Left lung (tissue), 10 donors: ENCODE measurements around the gene MUTYH. TPM values are rescaled to one million over a fixed set of nuclear protein-coding genes. Genes with fewer than 3 reads are reported as not detected.

ENCODE experiments used
- ATAC-seq: fragments of 200-7000 bp; cut with Tn5 transposase; one replicate; pipeline ENCODE4 v1.9.1; 2020; ENCODE audit warnings: moderate library complexity
- DNase-seq, 4 donors: peaks; one replicate each; pipeline ENCODE4 v3.0.0-alpha.2; 2013 to 2020
- H3K27ac ChIP-seq, 2 donors: fragments of 200-600 bp; sonication (generic) in 1 of 2; one replicate each; pipeline versions ENCODE4 v1.5.0 to v1.8.0; 2020 to 2021
- H3K27me3 ChIP-seq, 2 donors: fragments of 200-600 bp; sonication (generic) in 1 of 2; one replicate each; pipeline versions ENCODE4 v1.5.0 to v1.8.0; 2020 to 2021
- H3K36me3 ChIP-seq, 2 donors: fragments of 200-600 bp; sonication (generic) in 1 of 2; one replicate each; pipeline versions ENCODE4 v1.5.0 to v1.8.0; 2020 to 2021
- H3K4me1 ChIP-seq, 2 donors: fragments of 200-600 bp; one replicate each; pipeline ENCODE4 v1.8.0; 2021
- H3K4me3 ChIP-seq, 2 donors: fragments of 200-600 bp; sonication (generic) in 1 of 2; one replicate each; pipeline versions ENCODE4 v1.5.0 to v1.8.0; 2020 to 2021; ENCODE audit warnings: mild to moderate bottlenecking in 1 of 2
- H3K9me3 ChIP-seq, 2 donors: fragments of 200-600 bp; sonication (generic) in 1 of 2; one replicate each; pipeline versions ENCODE4 v1.5.0 to v1.8.0; 2020 to 2021
- CTCF ChIP-seq, 2 donors: fragments of 200-600 bp; sonication (generic) in 1 of 2; IDR thresholded peaks; one replicate each; pipeline versions ENCODE4 v1.5.0 to v1.8.0; 2021; ENCODE audit warnings: antibody characterized with exemption in 2 of 2
- intact Hi-C, 2 donors: fragments of 100-400 bp; cut with DNase I; formaldehyde crosslinking; loops; one replicate each; pipeline versions ENCODE4 v1.11.2 to v1.14.2; 2022
- polyA plus RNA-seq, 6 donors: library from polyadenylated mRNA; unstranded; fragments of 120-200 nt; gene quantifications; one replicate each; pipeline ENCODE4 v1.2.1, GENCODE V29; 2013; ENCODE audit not compliant: insufficient read length in 6 of 6
- total RNA-seq, 2 donors: library from RNA; stranded (reverse); fragmentation: NEBNext Ultra II Directional; extraction: Animal tissue kit (Norgen Biotek cat#: 25700); gene quantifications; one replicate each; pipeline ENCODE4 v1.2.1, GENCODE V29; 2021
- donor health status: DM: no; HTN: yes; CAD: no.
- donor health status: DM: no; HTN: no; CAD: no.

The MUTYH gene
- total and polyA plus RNA-seq, 8 donors, result 15.4 to 33.6 (median 27.7) TPM

- no peak for DNase-seq
Measured at GRCh38 chr1:45381243-45381642, 41.0 kb upstream of the MUTYH start.

DNA sequence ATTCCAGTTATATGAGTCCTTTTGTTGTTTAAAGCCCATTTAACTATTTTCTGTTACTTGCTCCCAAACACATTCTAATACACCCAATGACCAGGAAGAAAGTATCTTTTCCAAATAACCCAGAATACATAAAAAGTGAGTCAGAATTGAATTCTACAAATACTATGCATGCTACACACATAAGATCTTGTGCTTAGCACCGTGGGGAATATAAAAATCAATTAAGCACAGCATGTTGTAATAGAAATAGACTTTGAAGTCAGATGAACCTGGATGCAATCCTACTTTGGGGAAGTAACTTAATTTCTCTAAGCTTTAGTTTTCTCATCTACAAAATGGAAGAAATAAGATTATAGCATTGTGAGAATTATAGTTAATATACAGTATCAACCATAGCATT lies 40.5 kb upstream of the MUTYH start:
- Histone ChIP-seq H3K27ac (no peak overlapping the region), H3K36me3 (no peaks in the 10 kb centered on the region), H3K9me3 (no peaks in the 10 kb centered on the region), H3K4me1 (no peaks in the 10 kb centered on the region), H3K4me3 (no peak overlapping the region), H3K27me3 (no peaks in the 10 kb centered on the region)
- no peak for DNase-seq
- intact Hi-C loops, result no loop called here
- no peak for ATAC-seq
- no peak for TF ChIP-seq CTCF (IDR thresholded peaks at IDR 0.05)

More at GRCh38 chr1:45381243-45381642, 41.0 kb upstream of the MUTYH start:
- Histone ChIP-seq H3K36me3 (no peaks in the 10 kb centered on the region), H3K9me3 (no peaks in the 10 kb centered on the region), H3K27me3 (no peaks in the 10 kb centered on the region), H3K27ac (no peak overlapping the region), H3K4me1 (no peaks in the 10 kb centered on the region), H3K4me3 (no peak overlapping the region)
- no peak for TF ChIP-seq CTCF (IDR thresholded peaks at IDR 0.05)
- intact Hi-C loops, result no loop called here
- ATAC-seq, result no peak

DNA sequence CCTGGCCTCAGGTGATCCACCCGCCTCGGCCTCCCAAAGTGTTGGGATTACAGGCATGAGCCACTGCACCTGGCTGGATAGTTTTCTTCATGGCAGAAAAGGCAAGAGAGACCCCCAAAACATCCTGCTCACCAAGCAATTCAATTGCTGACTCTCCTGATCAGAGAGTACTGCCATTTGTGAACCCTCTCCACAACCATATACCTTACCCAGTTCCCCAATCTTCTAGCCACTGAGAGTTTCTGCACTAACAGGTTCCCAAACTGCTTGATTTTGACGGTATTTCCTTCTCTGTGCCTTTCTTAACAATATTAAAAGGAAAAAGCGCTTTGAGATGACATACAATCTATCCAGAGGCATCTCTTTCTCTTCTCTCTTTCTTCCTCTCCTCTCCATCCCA lies 39.9 kb upstream of the MUTYH start:
- Histone ChIP-seq H3K36me3 (no peaks in the 10 kb centered on the region), H3K9me3 (no peaks in the 10 kb centered on the region), H3K27me3 (no peaks in the 10 kb centered on the region), H3K4me1 (no peaks in the 10 kb centered on the region), H3K4me3 (no peak overlapping the region), H3K27ac (no peak overlapping the region)
- intact Hi-C loops, result no loop called here
- DNase-seq (no peak), ATAC-seq (no peak)
- no peak for TF ChIP-seq CTCF (IDR thresholded peaks at IDR 0.05)

DNA sequence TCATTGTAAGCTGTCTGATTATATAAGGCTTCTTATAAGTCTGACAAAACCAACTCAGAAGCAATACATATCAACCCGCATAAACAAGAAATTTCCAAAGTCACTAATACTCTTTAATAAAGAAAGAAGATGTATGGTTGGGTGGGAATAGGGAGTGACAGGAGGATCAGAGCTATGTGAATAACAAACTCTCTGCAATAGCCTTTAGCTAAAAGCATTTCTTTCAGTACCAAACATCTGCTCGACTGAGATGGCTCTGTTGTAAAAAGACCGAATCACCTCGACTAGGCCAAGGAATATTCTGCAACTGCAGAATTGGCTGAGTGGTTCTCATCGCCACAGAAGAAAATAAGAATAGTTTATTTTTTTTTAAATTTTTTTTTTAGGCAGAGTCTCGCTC lies 39.3 kb upstream of the MUTYH start:
- DNase-seq (no peak), ATAC-seq (no peak)
- Histone ChIP-seq H3K4me3 (no peak overlapping the region), H3K27me3 (no peaks in the 10 kb centered on the region), H3K27ac (no peak overlapping the region), H3K4me1 (no peaks in the 10 kb centered on the region), H3K9me3 (no peaks in the 10 kb centered on the region), H3K36me3 (no peaks in the 10 kb centered on the region)
- no peak for TF ChIP-seq CTCF (IDR thresholded peaks at IDR 0.05)
- intact Hi-C loops, result loop anchor here in 1 of 2 donors (10.0 kb wide), 1 partner anchor 45 kb away; no protein-coding TSS in a partner anchor

DNA sequence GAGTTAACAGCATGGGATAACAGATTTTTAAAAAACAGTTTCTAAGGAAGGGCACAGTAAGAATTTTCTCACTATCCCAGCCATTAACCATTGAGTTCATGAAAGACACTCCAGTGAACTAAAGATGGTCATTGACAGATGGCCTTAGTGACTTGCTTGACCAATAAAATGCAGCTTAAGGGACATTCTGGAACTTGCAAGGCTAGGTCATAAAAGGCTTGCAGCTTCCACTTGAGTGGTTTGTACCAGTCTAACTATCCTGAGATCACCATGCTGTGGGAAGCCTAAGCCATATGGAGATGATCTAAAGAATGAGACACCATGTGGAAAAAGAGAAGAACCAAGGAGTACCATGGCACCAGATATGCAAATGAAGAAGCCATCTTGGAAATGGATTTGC lies 37.9 kb upstream of the MUTYH start:
- ATAC-seq (no peak), DNase-seq (no peak)
- H3K36me3 ChIP-seq, result no peaks in the 10 kb centered on the region
- intact Hi-C loops, result loop anchor here in 1 of 2 donors (10.0 kb wide), 1 partner anchor 47 kb away; no protein-coding TSS in a partner anchor
- peaks cover 0 to 3% of the 10 kb centered on the region in 2 donors for H3K4me1 ChIP-seq
- H3K27me3 ChIP-seq, result no peaks in the 10 kb centered on the region
- H3K9me3 ChIP-seq, result no peaks in the 10 kb centered on the region
- no peak overlapping the region for H3K4me3 ChIP-seq
- TF ChIP-seq CTCF (IDR thresholded peaks at IDR 0.05), result no peak
- no peak overlapping the region for H3K27ac ChIP-seq
